GM12878 (cell line): Measurements from ENCODE around the gene CPSF3. TPM values are rescaled to one million over a fixed set of nuclear protein-coding genes. Genes with fewer than 3 reads are reported as not detected.

Source experiments
- ATAC-seq: fragments of 200-7000 bp; cut with Tn5 transposase; 3 replicates; pipeline ENCODE4 v1.9.1; 2020; ENCODE audit warnings: mild to moderate bottlenecking, moderate library complexity
- BruUV-seq: library from RNA; stranded (reverse); fragments of 400-500 nt; replicated peaks from 2 replicates; lab custom pipeline; 2021; lab: Mats Ljungman, UMichigan
- CTCF ChIA-PET: fragments of 300-600 bp; sonication (Branson Sonifier 250); formaldehyde crosslinking; extraction: SDS; loops from one replicate; lab custom pipeline; 2021; ENCODE audit warnings: inconsistent platforms; lab: Yijun Ruan, JAX
- POLR2A ChIA-PET: fragments of 350-600 bp; formaldehyde crosslinking; extraction: SDS; loops from one replicate; lab custom pipeline; 2021; ENCODE audit warnings: inconsistent platforms; lab: Charles Lee
- RAD21 ChIA-PET: fragments of 300-600 bp; sonication (Branson Sonifier 250); formaldehyde crosslinking; loops from one replicate; lab custom pipeline; 2023; ENCODE audit warnings: antibody characterized with exemption; ENCODE audit not compliant: unreplicated experiment; lab: Charles Lee
- SMC1A ChIA-PET: fragments of 300-600 bp; sonication (Branson Sonifier 250); formaldehyde crosslinking; loops from one replicate; lab custom pipeline; 2023; ENCODE audit not compliant: unreplicated experiment, uncharacterized antibody; lab: Charles Lee
- DNase-seq: peaks from one replicate; pipeline ENCODE4 v3.0.0-alpha.2; 2011; ENCODE audit warnings: low read depth, low spot score
- FAIRE-seq: peaks from 3 replicates; lab custom pipeline; 2011; peaks lifted over from hg19 to GRCh38; lab: Jason Lieb, UNC
- H2AFZ ChIP-seq: 2 replicates; pipeline ENCODE4 v1.6.0; 2011; ENCODE audit warnings: low read depth, low read length, control low read depth; ENCODE audit not compliant: control insufficient read depth
- H3K27ac ChIP-seq: 2 replicates; pipeline ENCODE4 v1.5.1; 2011; ENCODE audit warnings: control low read depth; ENCODE audit not compliant: control insufficient read depth, insufficient read depth
- H3K27me3 ChIP-seq, 2 experiments: replicated peaks in 1 of 2; 2 replicates each; pipeline versions ENCODE4 v1.6.0 to v1.6.1; 2011; ENCODE audit warnings: low read length in 1 of 2; ENCODE audit not compliant: control insufficient read depth in 2 of 2, insufficient read depth in 2 of 2
- H3K36me3 ChIP-seq, 2 experiments: 2 replicates each; pipeline ENCODE4 v1.5.1; 2011; ENCODE audit warnings: low read length in 1 of 2; ENCODE audit not compliant: control insufficient read depth in 2 of 2, insufficient read depth in 2 of 2
- H3K4me1 ChIP-seq: 2 replicates; pipeline ENCODE4 v1.6.1; 2011; ENCODE audit warnings: mild to moderate bottlenecking, low read length, moderate library complexity, mixed read lengths; ENCODE audit not compliant: control insufficient read depth, insufficient read depth
- H3K4me2 ChIP-seq: 2 replicates; pipeline ENCODE4 v1.6.0; 2011; ENCODE audit warnings: control low read depth; ENCODE audit not compliant: control insufficient read depth, insufficient read depth
- H3K4me3 ChIP-seq: fragments of 200-600 bp; sonication (generic); 2 replicates; pipeline ENCODE4 v1.5.1; 2016
- H3K79me2 ChIP-seq: 2 replicates; pipeline ENCODE4 v1.6.0; 2011; ENCODE audit warnings: low read length; ENCODE audit not compliant: control insufficient read depth, insufficient read depth
- H3K9ac ChIP-seq: 2 replicates; pipeline ENCODE4 v1.8.0; 2011; ENCODE audit warnings: low read length, control low read depth, mixed read lengths; ENCODE audit not compliant: control insufficient read depth, insufficient read depth
- H3K9me3 ChIP-seq: replicated peaks from 3 replicates; pipeline ENCODE4 v1.5.1; 2011; ENCODE audit warnings: mild to moderate bottlenecking, low read length; ENCODE audit not compliant: control insufficient read depth, insufficient read depth
- H4K20me1 ChIP-seq: 2 replicates; pipeline ENCODE4 v1.6.0; 2011; ENCODE audit not compliant: control insufficient read depth, insufficient read depth
- ATF7 ChIP-seq: fragments of 450-650 bp; IDR thresholded peaks from 2 replicates; pipeline ENCODE4 v1.6.1; 2016; ENCODE audit warnings: low read depth, mild to moderate bottlenecking
- CBX5 ChIP-seq: sonication (generic); IDR thresholded peaks from 2 replicates; pipeline ENCODE4 v1.6.1; 2016; ENCODE audit warnings: low read depth, moderate library complexity, mild to moderate bottlenecking, inconsistent platforms
- EGR1 ChIP-seq, 2 experiments: IDR thresholded peaks; 1 replicate in 1 of 2; 2 replicates in 1 of 2; pipeline ENCODE4 v1.6.1; 2011 to 2012; ENCODE audit warnings: low read depth in 2 of 2, low read length in 2 of 2, borderline replicate concordance in 1 of 2, mild to moderate bottlenecking in 1 of 2, moderate library complexity in 1 of 2
- FOXK2 ChIP-seq: fragments of 450-650 bp; IDR thresholded peaks from 2 replicates; pipeline ENCODE4 v1.6.1; 2017; ENCODE audit warnings: mild to moderate bottlenecking, moderate library complexity
- KAT2A ChIP-seq: conservative IDR thresholded peaks from 2 replicates; pipeline ENCODE4 v1.6.1; 2011; ENCODE audit warnings: low read depth, low read length; ENCODE audit not compliant: control insufficient read depth
- NR2C1 ChIP-seq: fragments of 450-650 bp; IDR thresholded peaks from 2 replicates; pipeline ENCODE4 v1.6.1; 2017; ENCODE audit warnings: antibody characterized with exemption, mild to moderate bottlenecking, moderate library complexity
- PAX5 ChIP-seq: IDR thresholded peaks from 2 replicates; pipeline ENCODE4 v1.6.1; 2011; ENCODE audit warnings: low read depth, low read length, borderline replicate concordance
- SP1 ChIP-seq: IDR thresholded peaks from one replicate; pipeline ENCODE4 v1.6.1; 2011; ENCODE audit warnings: low read depth, low read length
- TCF3 ChIP-seq: IDR thresholded peaks from 2 replicates; pipeline ENCODE4 v1.6.1; 2012; ENCODE audit warnings: low read depth, mild to moderate bottlenecking, low read length, borderline replicate concordance; ENCODE audit not compliant: insufficient read depth
- TCF7 ChIP-seq: IDR thresholded peaks from 2 replicates; pipeline ENCODE4 v1.6.1; 2014; ENCODE audit warnings: antibody characterized with exemption, borderline replicate concordance
- WGBS: methylation state at CpG from one replicate; pipeline ENCODE4 v1.1.6; 2016; ENCODE audit warnings: low lambda C conversion rate; ENCODE audit not compliant: insufficient replicate concordance, insufficient coverage; ENCODE audit errors: missing lambda C conversion rate; 5-methylcytosine and 5-hydroxymethylcytosine counted together
- in situ Hi-C: fragments of 300-500 bp; cut with MboI; formaldehyde crosslinking; loops from 9 replicates; pipeline ENCODE4 v1.14.3; 2018; ENCODE audit warnings: mixed read lengths
- intact Hi-C: fragments of 100-400 bp; cut with micrococcal nuclease; formaldehyde crosslinking; loops from one replicate; pipeline ENCODE4 v1.14.2; 2022; ENCODE audit not compliant: unreplicated experiment
- polyA plus RNA-seq, 11 experiments: library from polyadenylated mRNA; depleted of rRNA in 4 of 11; unstranded in 6 of 11; stranded (reverse) in 5 of 11; fragments of >200 nt; fragmentation: Nextera tagmentation in 4 of 11; fragmentation: Illumina TruSeq in 1 of 11; extraction: Ambion mirVana in 4 of 11; extraction: Trizol in 1 of 11; gene quantifications; 1 replicate in 1 of 11; 2 replicates in 10 of 11; pipeline versions ENCODE4 v1.2.1 to v1.2.3, GENCODE V29; 2011 to 2016; ENCODE audit warnings: inconsistent platforms in 2 of 11, missing spikeins in 2 of 11, low read depth in 1 of 11
- total RNA-seq, 4 experiments: library from RNA; depleted of rRNA in 3 of 4; stranded (reverse); fragments of >200 nt in 3 of 4; fragmentation: Illumina TruSeq in 1 of 4; extraction: Trizol in 1 of 4; gene quantifications; 2 replicates each; pipeline versions ENCODE4 v1.2.1 to v1.2.3, GENCODE V29; 2013 to 2021
- TF ChIP-seq, protein P1 (sequence below): IDR thresholded peaks from 2 replicates; pipeline ENCODE4 v1.6.1; 2011; ENCODE audit warnings: mild to moderate bottlenecking, low read depth, low read length, moderate library complexity; ENCODE audit not compliant: insufficient replicate concordance
- TF ChIP-seq, protein P2 (sequence below): IDR thresholded peaks from 2 replicates; pipeline ENCODE4 v1.6.1; 2011; ENCODE audit warnings: borderline replicate concordance, low read depth, mild to moderate bottlenecking, moderate library complexity, low read length; ENCODE audit not compliant: insufficient read depth, poor library complexity, severe bottlenecking

CPSF3 gene
- total and polyA plus RNA-seq, 10 of the 15 experiments (the other 5 are each of a cell fraction or from before 2014, with no cell fraction given), result 34.5 to 108 (median 76.1) TPM

DNA sequence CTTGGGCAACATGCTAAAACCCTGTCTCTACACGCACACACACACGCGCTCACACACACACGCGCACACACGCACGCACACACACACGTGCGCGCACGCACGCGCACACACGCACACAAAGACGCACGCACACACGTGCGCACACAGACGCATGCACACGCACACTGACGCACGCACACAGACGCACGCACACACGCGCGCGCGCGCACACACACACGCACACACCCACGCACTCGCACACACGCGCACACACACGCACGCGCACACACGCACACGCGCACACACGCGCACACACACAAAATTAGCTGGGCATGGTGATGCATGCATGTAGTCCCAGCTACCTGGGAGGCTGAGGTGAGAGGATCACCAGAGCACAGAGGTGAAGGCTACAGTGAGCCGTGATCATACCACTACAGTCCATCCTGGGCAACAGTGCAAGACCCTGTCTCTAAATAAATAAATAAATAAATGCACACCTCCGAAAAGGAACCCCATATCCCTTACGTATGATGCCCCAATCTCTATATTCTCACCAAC lies 42.8 kb downstream of the CPSF3 start:
- Histone ChIP-seq H3K27ac (no peak overlapping the region), H3K9me3 (no peaks in the 10 kb centered on the region), H3K36me3 (peaks cover 3 to 12% of the 10 kb centered on the region in 2 experiments; a peak in 3 of 4 replicates), H3K4me2 (no peak overlapping the region), H2AFZ (no peak overlapping the region), H3K4me1 (no peaks in the 10 kb centered on the region), H3K27me3 (no peaks in the 10 kb centered on the region), H3K9ac (no peak overlapping the region), H3K79me2 (no peaks in the 10 kb centered on the region), H4K20me1 (no peaks in the 10 kb centered on the region), H3K4me3 (no peak overlapping the region)
- in situ Hi-C loops (no loop called here), intact Hi-C loops (no loop called here)
- FAIRE-seq (no peak), ATAC-seq (no peak), DNase-seq (no peak)
- ChIA-PET CTCF (no interaction called here), RAD21 (no interaction called here), POLR2A (no interaction called here), SMC1A (no interaction called here)
- no peak for TF ChIP-seq KAT2A
- TF ChIP-seq ATF7, result no peak
- TF ChIP-seq, protein P1, sequence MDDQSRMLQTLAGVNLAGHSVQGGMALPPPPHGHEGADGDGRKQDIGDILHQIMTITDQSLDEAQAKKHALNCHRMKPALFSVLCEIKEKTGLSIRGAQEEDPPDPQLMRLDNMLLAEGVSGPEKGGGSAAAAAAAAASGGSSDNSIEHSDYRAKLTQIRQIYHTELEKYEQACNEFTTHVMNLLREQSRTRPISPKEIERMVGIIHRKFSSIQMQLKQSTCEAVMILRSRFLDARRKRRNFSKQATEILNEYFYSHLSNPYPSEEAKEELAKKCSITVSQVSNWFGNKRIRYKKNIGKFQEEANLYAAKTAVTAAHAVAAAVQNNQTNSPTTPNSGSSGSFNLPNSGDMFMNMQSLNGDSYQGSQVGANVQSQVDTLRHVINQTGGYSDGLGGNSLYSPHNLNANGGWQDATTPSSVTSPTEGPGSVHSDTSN, result peak; percentile 59
- TF ChIP-seq NR2C1, result no peak
- TF ChIP-seq TCF3, result peak; percentile 89; the same call in 1 of the 2 replicates
- TF ChIP-seq, protein P2, sequence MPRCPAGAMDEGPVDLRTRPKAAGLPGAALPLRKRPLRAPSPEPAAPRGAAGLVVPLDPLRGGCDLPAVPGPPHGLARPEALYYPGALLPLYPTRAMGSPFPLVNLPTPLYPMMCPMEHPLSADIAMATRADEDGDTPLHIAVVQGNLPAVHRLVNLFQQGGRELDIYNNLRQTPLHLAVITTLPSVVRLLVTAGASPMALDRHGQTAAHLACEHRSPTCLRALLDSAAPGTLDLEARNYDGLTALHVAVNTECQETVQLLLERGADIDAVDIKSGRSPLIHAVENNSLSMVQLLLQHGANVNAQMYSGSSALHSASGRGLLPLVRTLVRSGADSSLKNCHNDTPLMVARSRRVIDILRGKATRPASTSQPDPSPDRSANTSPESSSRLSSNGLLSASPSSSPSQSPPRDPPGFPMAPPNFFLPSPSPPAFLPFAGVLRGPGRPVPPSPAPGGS, result peak; percentile 99
- TF ChIP-seq EGR1 (IDR thresholded peaks at IDR 0.05; ENCODE audit: borderline replicate concordance in 1 of 2, low read depth in 2 of 2, low read length in 2 of 2), result no peak
- no peak for TF ChIP-seq FOXK2
- TF ChIP-seq TCF7, result no peak
- no peak for TF ChIP-seq PAX5
- TF ChIP-seq SP1, result no peak
- no peak for TF ChIP-seq CBX5
- 97% methylated on average over 29 of the region's 46 CpGs for WGBS
- no TSS peak for BruUV-seq
